ENCODE data around the gene OSTF1.

OSTF1 gene, protein sequence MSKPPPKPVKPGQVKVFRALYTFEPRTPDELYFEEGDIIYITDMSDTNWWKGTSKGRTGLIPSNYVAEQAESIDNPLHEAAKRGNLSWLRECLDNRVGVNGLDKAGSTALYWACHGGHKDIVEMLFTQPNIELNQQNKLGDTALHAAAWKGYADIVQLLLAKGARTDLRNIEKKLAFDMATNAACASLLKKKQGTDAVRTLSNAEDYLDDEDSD

DNA sequence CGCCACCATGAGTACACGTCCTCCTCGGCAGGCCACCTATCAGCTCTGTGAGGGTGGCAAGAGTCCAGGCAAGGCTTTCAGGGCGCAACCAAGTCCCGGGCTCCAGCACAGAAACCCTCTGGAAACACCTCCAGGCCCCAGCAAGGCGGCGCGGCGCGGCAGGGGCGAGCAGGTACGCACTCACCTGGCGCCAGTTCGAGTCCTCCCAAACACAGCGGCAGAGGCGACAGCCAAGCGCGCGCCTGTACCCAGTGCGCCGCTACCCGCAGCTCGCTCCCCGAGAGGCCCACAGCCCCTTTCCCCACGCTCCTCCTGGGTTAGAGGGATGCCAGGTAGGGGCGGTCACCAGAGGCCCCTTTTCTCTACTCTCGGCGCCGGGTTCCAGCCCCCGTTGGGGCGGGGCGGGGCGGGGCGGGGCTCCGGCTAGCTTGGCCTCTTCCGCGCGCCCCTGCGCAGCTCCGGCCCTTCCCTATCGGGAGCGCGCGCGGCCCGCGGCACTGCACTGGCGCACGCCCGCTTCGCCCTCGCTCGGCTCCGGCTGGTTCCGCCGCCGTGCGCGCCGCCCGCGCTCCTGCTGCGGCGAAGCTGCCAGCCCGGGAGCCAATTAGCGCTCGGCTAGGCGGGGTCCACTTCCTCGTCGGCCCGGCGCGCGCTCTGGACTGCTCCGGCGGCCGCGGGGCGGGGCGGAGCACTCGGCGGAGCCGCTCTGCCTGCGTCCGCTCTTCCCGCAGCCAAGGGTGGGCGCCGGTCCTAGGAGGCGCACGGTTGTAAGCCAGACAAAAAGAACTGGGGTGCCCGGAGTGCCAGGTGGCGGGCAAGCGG, at the start of gene OSTF1, which contains the start of gene NMRK1:
Gene OSTF1 (plus strand): TSS at position 691 of the 822 bp plus-strand sequence. CDS start 179 bp downstream, outside the sequence.
Gene NMRK1 (minus strand): TSS at position 332 of the 822 bp plus-strand sequence. CDS start 5,040 bp downstream, outside the sequence.
- DNase-seq (ENCODE audit: low read depth in 1 of 2, low spot score in 1 of 2) = peak; percentile 94 to 99
- in situ Hi-C loops (cut with HindIII; ENCODE audit: low pct_unique_long_range_greater_than_20kb, low sequenced_read_pairs) = no loop called here
- no peak for TF ChIP-seq JUND (IDR thresholded peaks at IDR 0.05; ENCODE audit: low read depth)

DNA sequence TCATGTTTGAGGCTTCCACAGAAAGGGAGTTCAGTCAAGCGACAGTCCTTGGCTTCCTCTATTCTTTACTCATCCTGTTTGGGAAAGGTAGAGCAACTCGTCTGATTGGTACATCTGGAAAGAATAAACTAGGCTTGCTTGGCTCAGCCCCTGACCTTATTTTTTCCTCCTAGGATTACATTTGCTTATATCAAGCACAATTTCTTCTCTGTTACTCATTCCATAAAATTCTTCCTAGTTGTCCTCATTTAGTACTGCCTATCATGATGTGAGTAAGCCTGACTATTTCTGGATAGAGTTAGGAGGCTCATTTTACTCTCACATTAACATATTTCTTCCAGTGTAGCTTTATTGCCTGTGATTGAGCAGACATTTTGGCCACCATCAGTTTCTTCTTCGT, 49.3 kb upstream of the OSTF1 start:
- DNase-seq (ENCODE audit: low read depth in 1 of 2, low spot score in 1 of 2) = no peak
- in situ Hi-C loops (cut with HindIII; ENCODE audit: low pct_unique_long_range_greater_than_20kb, low sequenced_read_pairs) = no loop called here
- no peak for TF ChIP-seq JUND (IDR thresholded peaks at IDR 0.05; ENCODE audit: low read depth)

DNA sequence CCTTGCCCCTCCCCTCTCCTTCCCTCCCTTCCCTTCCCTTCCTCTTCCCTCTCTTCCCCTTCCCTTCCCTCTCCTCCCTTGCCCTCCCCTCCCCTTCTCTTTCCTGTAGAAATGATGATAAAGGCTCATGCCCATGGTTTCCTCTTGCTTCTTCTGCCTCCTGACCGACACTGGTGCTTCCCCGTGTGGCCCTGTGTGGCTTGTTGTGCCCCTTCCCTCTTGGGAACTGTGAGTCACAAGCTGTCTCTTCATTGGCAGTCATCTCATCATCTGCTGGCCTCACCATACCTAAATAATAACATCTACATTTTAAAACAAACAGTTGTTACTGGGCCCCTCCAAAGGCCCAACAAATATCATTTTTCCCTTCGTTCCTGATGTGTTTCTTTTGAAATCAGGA, 48.5 kb upstream of the OSTF1 start:
- no peak for TF ChIP-seq JUND (IDR thresholded peaks at IDR 0.05; ENCODE audit: low read depth)

DNA sequence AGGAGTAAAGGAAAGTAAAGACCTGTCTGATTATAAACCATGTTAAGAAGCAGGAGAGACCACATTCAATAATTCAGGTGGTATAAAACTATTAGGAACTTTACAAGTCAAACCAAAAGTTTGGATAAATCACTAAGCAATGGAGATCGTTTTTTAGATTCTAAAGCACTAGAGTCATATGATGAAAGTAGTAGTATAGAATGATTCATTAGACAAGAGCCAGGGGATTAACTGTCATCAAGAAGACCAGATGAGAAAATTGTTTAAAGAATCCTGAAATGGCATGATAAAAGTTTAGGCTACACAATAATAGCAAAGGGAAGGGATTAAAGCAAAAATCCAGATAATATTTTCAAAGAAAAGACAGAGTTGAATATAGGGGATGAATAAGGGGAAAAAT, 47.3 kb upstream of the OSTF1 start:
- TF ChIP-seq JUND (IDR thresholded peaks at IDR 0.05; ENCODE audit: low read depth) = no peak
- no peak for DNase-seq (ENCODE audit: low read depth in 1 of 2, low spot score in 1 of 2)
- in situ Hi-C loops (cut with HindIII; ENCODE audit: low pct_unique_long_range_greater_than_20kb, low sequenced_read_pairs) = no loop called here

More for the DNA sequence above, 48.5 kb upstream of the OSTF1 start:
- no peak for DNase-seq (ENCODE audit: low read depth in 1 of 2, low spot score in 1 of 2)
- in situ Hi-C loops (cut with HindIII; ENCODE audit: low pct_unique_long_range_greater_than_20kb, low sequenced_read_pairs) = no loop called here

DNA sequence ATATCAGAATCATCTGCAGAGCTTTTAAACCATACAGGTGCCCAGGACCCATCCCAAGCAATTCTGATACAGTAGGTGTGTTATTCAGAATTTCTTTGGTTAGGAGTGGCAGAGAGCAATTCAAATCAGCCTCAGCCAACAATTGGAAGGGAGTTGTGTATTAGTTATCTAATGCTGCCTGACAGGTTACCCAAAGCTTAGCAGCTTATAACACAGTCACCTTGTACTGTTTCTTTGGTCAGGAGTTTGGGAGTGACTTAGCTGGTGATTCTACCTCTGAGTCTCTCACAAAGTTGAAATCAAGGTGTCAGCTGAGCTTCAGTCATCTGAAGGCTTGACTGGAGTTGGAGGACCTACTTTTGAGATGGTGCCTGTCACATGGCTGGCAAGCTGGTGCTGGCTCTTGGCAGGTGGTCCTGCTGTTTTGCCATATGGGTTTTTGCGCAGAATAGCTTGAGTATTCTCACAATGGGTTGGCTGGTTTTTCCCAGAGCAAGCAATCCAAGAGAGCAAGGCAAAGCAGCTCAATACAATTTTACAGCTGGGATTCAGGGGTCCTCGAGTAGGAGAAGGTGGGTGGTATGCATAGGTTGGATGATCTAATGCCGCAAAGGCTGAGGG, 41.5 kb upstream of the OSTF1 start:
- in situ Hi-C loops (cut with HindIII; ENCODE audit: low pct_unique_long_range_greater_than_20kb, low sequenced_read_pairs) = no loop called here
- TF ChIP-seq JUND (IDR thresholded peaks at IDR 0.05; ENCODE audit: low read depth) = no peak
- no peak for DNase-seq (ENCODE audit: low read depth in 1 of 2, low spot score in 1 of 2)

DNA sequence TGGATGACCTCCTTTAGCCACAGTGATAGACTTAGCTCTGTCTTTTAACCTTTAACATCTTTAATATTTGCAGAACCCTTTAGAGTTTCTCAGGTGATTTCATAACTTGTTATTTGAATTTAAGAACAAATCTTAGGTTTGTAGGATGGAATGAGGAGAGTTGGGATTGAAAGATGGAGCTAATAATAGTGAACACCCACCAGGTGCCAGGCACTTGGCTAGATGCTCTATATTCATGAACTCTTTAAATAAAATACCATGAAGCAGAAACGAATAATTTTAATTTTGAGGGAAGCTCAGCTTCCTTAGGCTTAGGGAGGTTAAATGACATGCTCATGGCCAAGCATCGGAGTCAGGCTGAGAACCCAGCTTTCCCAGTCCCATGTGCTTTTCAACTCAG, 40.8 kb upstream of the OSTF1 start:
- in situ Hi-C loops (cut with HindIII; ENCODE audit: low pct_unique_long_range_greater_than_20kb, low sequenced_read_pairs) = no loop called here
- no peak for TF ChIP-seq JUND (IDR thresholded peaks at IDR 0.05; ENCODE audit: low read depth)
- no peak for DNase-seq (ENCODE audit: low read depth in 1 of 2, low spot score in 1 of 2)

DNA sequence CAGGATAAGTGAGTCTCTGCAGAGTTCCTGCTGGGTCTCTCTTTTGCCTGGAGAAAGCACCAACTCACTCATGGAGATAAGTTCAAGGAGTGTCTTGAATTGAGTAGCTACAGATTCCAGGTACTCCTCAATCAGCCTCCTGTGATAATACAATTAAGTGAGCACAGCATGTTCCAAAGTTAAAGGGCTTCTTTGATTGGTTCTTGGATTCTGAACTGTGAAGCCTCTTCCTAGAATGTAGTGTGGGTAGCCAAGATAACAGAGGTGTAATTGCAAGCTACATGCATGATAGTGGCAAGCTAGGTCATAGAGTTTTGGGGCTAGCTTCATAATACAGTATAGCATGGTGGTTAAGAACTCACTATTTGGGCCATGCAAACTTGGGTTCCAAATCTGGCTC, 37.0 kb upstream of the OSTF1 start:
- no peak for DNase-seq (ENCODE audit: low read depth in 1 of 2, low spot score in 1 of 2)
- in situ Hi-C loops (cut with HindIII; ENCODE audit: low pct_unique_long_range_greater_than_20kb, low sequenced_read_pairs) = no loop called here
- no peak for TF ChIP-seq JUND (IDR thresholded peaks at IDR 0.05; ENCODE audit: low read depth)

DNA sequence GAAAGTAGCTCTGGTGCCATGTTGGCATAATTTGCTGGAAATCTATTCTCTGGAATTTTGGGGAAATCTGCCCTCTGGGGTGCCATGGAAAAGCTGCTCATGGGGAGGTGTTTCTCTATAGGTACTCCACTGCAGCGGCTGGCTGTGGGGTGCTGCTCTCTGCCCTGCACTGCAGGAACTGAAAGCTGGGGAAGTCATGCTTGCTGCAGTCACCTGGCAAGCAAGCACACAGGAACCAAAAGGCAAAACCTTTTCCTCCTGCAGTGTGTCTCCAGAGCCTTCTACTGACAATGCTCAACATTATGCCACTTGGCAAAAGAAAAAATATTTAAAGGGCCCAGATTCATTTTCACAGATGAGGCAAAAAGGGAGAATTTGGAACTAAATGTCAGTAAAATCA, 34.4 kb upstream of the OSTF1 start:
- no peak for TF ChIP-seq JUND (IDR thresholded peaks at IDR 0.05; ENCODE audit: low read depth)
- in situ Hi-C loops (cut with HindIII; ENCODE audit: low pct_unique_long_range_greater_than_20kb, low sequenced_read_pairs) = no loop called here
- no peak for DNase-seq (ENCODE audit: low read depth in 1 of 2, low spot score in 1 of 2)

DNA sequence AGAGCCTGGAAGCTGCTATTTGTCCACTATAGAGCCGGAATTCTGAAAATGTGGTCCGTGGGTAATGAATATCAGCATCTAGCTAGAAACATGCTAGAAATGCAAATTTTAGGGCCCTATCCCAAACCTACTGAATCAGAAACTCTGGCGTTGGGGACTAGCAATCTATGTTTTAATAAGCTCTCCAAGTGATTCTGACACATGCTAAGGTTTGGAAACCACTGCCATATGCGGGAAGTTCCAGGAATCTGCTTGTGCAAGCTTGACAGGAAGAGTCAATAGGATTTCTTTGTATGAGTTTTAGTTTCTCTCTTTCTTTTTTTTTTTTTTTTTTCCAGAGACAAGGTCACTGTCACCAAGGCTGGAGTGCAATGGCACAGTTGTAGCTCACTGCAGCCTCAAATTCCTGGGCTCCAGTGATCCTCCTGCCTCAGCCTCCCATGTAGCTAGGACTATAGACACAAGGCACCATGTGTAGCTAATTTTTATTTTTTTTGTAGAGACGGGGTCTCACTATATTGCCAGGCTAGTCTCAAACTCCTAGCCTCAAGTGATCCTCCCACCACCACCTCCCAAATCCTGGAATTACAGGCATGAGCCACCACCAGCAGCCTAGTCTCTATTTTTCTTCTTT, 33.8 kb upstream of the OSTF1 start:
- TF ChIP-seq JUND (IDR thresholded peaks at IDR 0.05; ENCODE audit: low read depth) = no peak
- in situ Hi-C loops (cut with HindIII; ENCODE audit: low pct_unique_long_range_greater_than_20kb, low sequenced_read_pairs) = no loop called here
- DNase-seq (ENCODE audit: low read depth in 1 of 2, low spot score in 1 of 2) = no peak

DNA sequence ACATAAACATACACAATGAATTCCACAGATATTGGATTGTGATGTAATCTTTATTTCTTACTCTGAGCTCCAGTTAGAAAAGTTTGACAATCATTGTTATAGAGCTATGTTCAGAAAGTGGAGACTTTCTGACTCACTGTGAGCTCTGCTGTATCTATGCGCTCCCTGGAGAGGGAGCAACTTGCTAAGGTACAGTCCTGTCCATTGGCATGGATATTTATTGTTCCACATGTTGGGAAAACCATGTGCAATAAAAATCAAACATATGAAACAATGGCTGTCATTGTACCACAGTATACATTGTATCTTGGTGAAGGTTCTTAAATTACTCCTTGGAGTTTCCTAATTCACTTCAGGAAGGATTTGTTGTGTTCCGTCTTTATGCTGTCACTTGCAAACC, 27.1 kb upstream of the OSTF1 start:
- TF ChIP-seq JUND (IDR thresholded peaks at IDR 0.05; ENCODE audit: low read depth) = no peak
- in situ Hi-C loops (cut with HindIII; ENCODE audit: low pct_unique_long_range_greater_than_20kb, low sequenced_read_pairs) = no loop called here
- no peak for DNase-seq (ENCODE audit: low read depth in 1 of 2, low spot score in 1 of 2)

DNA sequence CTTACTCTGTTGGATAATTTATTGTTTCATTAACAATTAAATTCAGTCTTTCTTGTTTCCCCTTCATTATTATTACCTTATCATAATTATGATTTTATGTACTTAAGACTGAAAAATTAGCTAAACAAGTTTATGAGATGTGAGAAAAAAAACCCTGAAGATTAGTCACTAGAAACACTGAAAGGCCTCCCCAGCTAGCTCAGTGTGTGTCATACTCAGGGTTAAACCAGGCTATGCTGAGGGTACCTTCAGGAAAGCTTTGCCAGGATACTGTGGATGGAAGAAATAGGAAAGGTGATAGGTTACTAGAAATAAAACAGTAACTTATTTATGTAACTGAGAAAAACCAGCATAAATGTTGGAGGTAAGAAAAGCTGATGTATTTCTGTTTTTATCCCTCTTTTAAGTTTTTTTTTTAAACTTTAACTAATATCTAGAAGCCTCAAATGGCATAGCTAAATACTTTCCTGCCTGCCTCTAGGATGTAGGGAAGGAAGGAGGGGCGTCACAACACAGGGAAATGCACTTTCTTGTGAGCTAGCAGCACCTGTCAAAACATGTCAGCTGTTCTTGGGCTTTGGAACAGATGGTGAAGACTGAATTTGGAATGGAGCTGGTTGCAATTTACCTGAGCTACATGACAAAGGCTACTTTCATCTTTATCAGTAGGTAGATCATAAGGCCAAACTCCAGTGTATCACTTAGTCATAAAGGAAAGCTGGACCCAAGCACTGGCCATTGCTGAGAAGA, 24.6 kb upstream of the OSTF1 start:
- TF ChIP-seq JUND (IDR thresholded peaks at IDR 0.05; ENCODE audit: low read depth) = no peak
- in situ Hi-C loops (cut with HindIII; ENCODE audit: low pct_unique_long_range_greater_than_20kb, low sequenced_read_pairs) = no loop called here
- no peak for DNase-seq (ENCODE audit: low read depth in 1 of 2, low spot score in 1 of 2)
